HG02610 (cell line): ENCODE data around the gene FTO.
A peak's percentile ranks its signal among the peaks of the same experiment; 100 is the strongest.

Experiments
- ATAC-seq: cut with Tn5 transposase; IDR thresholded peaks from one replicate; pipeline ENCODE4 v1.9.1; 2021; ENCODE audit warnings: mild to moderate bottlenecking, moderate library complexity; ENCODE audit not compliant: unreplicated experiment

FTO gene

GRCh38 chr16:53952215-53953208 lies 248.6 kb downstream of the FTO start:
- peak; percentile 35 for ATAC-seq

- no peak for ATAC-seq
Observed at GRCh38 chr16:53953336-53953735, 249.4 kb downstream of the FTO start.

- ATAC-seq, result no peak
Observed at GRCh38 chr16:53955221-53955875, 251.4 kb downstream of the FTO start.

GRCh38 chr16:53958341-53958880 lies 254.5 kb downstream of the FTO start:
- no peak for ATAC-seq

GRCh38 chr16:53960050-53960812 lies 256.3 kb downstream of the FTO start:
- no peak for ATAC-seq

GRCh38 chr16:53960954-53961616 lies 257.1 kb downstream of the FTO start:
- ATAC-seq, result no peak

GRCh38 chr16:53962041-53962440 lies 258.1 kb downstream of the FTO start:
- ATAC-seq, result no peak

- no peak for ATAC-seq
Observed at GRCh38 chr16:53964145-53964790, 260.3 kb downstream of the FTO start.

GRCh38 chr16:53966821-53967571 lies 263.0 kb downstream of the FTO start:
- ATAC-seq, result no peak

GRCh38 chr16:53967572-53967971 lies 263.6 kb downstream of the FTO start:
- no peak for ATAC-seq

- ATAC-seq, result no peak
Observed at GRCh38 chr16:53968454-53968853, 264.5 kb downstream of the FTO start.

GRCh38 chr16:53968896-53969295 lies 264.9 kb downstream of the FTO start:
- ATAC-seq, result no peak

- ATAC-seq, result no peak
Observed at GRCh38 chr16:53971616-53972015, 267.7 kb downstream of the FTO start.

GRCh38 chr16:53973021-53973420 lies 269.1 kb downstream of the FTO start:
- no peak for ATAC-seq

- ATAC-seq, result no peak
Observed at GRCh38 chr16:53974484-53975080, 270.6 kb downstream of the FTO start.

- no peak for ATAC-seq
Observed at GRCh38 chr16:53980675-53981074, 276.7 kb downstream of the FTO start.

- ATAC-seq, result no peak
Observed at GRCh38 chr16:53982631-53983042, 278.7 kb downstream of the FTO start.

- ATAC-seq, result no peak
Observed at GRCh38 chr16:53984936-53985335, 281.0 kb downstream of the FTO start.

- ATAC-seq, result no peak
Observed at GRCh38 chr16:53985861-53986260, 281.9 kb downstream of the FTO start.
